Measurements from ENCODE around the gene RIPOR3.

GRCh38 chr20:50701041-50701963 is 10.0 kb upstream of the RIPOR3 start:
- no peak for TF ChIP-seq CTCF (IDR thresholded peaks at IDR 0.05)
- TF ChIP-seq POLR2AphosphoS5 (IDR thresholded peaks at IDR 0.05): no peak
- no peak for TF ChIP-seq POLR2A (IDR thresholded peaks at IDR 0.05; ENCODE audit: low read depth)
- TF ChIP-seq EP300 (IDR thresholded peaks at IDR 0.05): no peak
